HepG2 (cell line): Measurements from ENCODE around the gene C2. TPM values are rescaled to one million over a fixed set of nuclear protein-coding genes. Genes with fewer than 3 reads are reported as not detected.

ENCODE experiments used
- BCL3 ChIP-seq: sonication (generic); formaldehyde crosslinking; IDR thresholded peaks from 2 replicates; pipeline ENCODE4 v1.5.1; 2020; ENCODE audit warnings: mild to moderate bottlenecking, missing genetic modification reagents, moderate library complexity
- CREBL2 ChIP-seq: sonication (generic); formaldehyde crosslinking; IDR thresholded peaks from 2 replicates; pipeline ENCODE4 v1.8.1; 2023; ENCODE audit warnings: missing genetic modification reagents, mild to moderate bottlenecking, borderline replicate concordance
- DZIP1 ChIP-seq: sonication (generic); formaldehyde crosslinking; IDR thresholded peaks from 2 replicates; pipeline ENCODE4 v1.5.0; 2020; ENCODE audit warnings: mild to moderate bottlenecking, missing genetic modification reagents
- ETV6 ChIP-seq: sonication (generic); formaldehyde crosslinking; conservative IDR thresholded peaks from 2 replicates; pipeline ENCODE4 v1.4.0; 2020; ENCODE audit warnings: missing genetic modification reagents
- NR1H2 ChIP-seq: sonication (generic); formaldehyde crosslinking; IDR thresholded peaks from 2 replicates; pipeline ENCODE4 v1.8.1; 2022; ENCODE audit warnings: low read depth, missing genetic modification reagents, borderline replicate concordance
- PCBP2 ChIP-seq: fragments of 200-400 bp; formaldehyde crosslinking; optimal IDR thresholded peaks from 2 replicates; pipeline ENCODE3; 2018; ENCODE audit warnings: low read length, low read depth; ENCODE audit not compliant: poor library complexity, severe bottlenecking
- PRPF4 ChIP-seq: fragments of 200-400 bp; formaldehyde crosslinking; IDR thresholded peaks from 2 replicates; pipeline ENCODE4 v1.6.1; 2016; ENCODE audit warnings: low read length, low read depth; ENCODE audit not compliant: poor library complexity, severe bottlenecking
- RBAK ChIP-seq: sonication (generic); formaldehyde crosslinking; IDR thresholded peaks from 2 replicates; pipeline ENCODE4 v1.5.1; 2020; ENCODE audit warnings: mild to moderate bottlenecking, missing genetic modification reagents
- THAP11 ChIP-seq: IDR thresholded peaks from 2 replicates; pipeline ENCODE4 v1.6.1; 2016; ENCODE audit warnings: missing biosample characterization, missing genetic modification reagents
- ZBTB25 ChIP-seq: IDR thresholded peaks from 2 replicates; pipeline ENCODE4 v1.6.1; 2018; ENCODE audit warnings: missing genetic modification reagents
- ZC3H4 ChIP-seq: sonication (generic); formaldehyde crosslinking; IDR thresholded peaks from 2 replicates; pipeline ENCODE4 v1.4.0; 2020; ENCODE audit warnings: missing genetic modification reagents, borderline replicate concordance
- ZFP90 ChIP-seq: sonication (generic); formaldehyde crosslinking; IDR thresholded peaks from 2 replicates; pipeline ENCODE4 v1.8.0; 2022; ENCODE audit warnings: missing genetic modification reagents, mild to moderate bottlenecking, inconsistent platforms, borderline replicate concordance
- ZNF225 ChIP-seq: sonication (generic); formaldehyde crosslinking; IDR thresholded peaks from 2 replicates; pipeline ENCODE4 v1.4.0; 2020; ENCODE audit warnings: mild to moderate bottlenecking, missing genetic modification reagents
- ZNF296 ChIP-seq: sonication (generic); formaldehyde crosslinking; conservative IDR thresholded peaks from 2 replicates; pipeline ENCODE4 v1.5.0; 2020; ENCODE audit warnings: mild to moderate bottlenecking, missing genetic modification reagents
- ZNF383 ChIP-seq: sonication (generic); formaldehyde crosslinking; IDR thresholded peaks from 2 replicates; pipeline ENCODE4 v1.4.0; 2020; ENCODE audit warnings: missing genetic modification reagents, mild to moderate bottlenecking, borderline replicate concordance
- ZNF607 ChIP-seq: sonication (generic); formaldehyde crosslinking; IDR thresholded peaks from 2 replicates; pipeline ENCODE4 v1.5.1; 2020; ENCODE audit warnings: missing genetic modification reagents, mild to moderate bottlenecking, borderline replicate concordance
- ZNF652 ChIP-seq: IDR thresholded peaks from 2 replicates; pipeline ENCODE4 v1.6.1; 2016; ENCODE audit warnings: low read depth, borderline replicate concordance
- ZNF841 ChIP-seq: sonication (generic); formaldehyde crosslinking; IDR thresholded peaks from 2 replicates; pipeline ENCODE4 v1.8.1; 2023; ENCODE audit warnings: missing genetic modification reagents, borderline replicate concordance
- ZSCAN31 ChIP-seq: sonication (generic); formaldehyde crosslinking; IDR thresholded peaks from 2 replicates; pipeline ENCODE4 v1.5.0; 2020; ENCODE audit warnings: low read depth, mild to moderate bottlenecking, missing genetic modification reagents
- polyA plus RNA-seq, 8 experiments: library from polyadenylated mRNA; depleted of rRNA in 3 of 8; stranded (reverse) in 7 of 8; unstranded in 1 of 8; fragments of >200 nt; fragmentation: Illumina TruSeq in 4 of 8; extraction: Trizol in 4 of 8; gene quantifications; 2 replicates each; pipeline versions ENCODE4 v1.2.1 to v1.2.3, GENCODE V29; 2011 to 2016; ENCODE audit warnings: low read depth in 4 of 8, missing spikeins in 1 of 8, mixed read lengths in 1 of 8; ENCODE audit not compliant: insufficient read depth in 1 of 8
- total RNA-seq, 5 experiments: library from RNA; depleted of rRNA; stranded (reverse); fragments of >200 nt; fragmentation: Illumina TruSeq; extraction: Trizol; gene quantifications; 2 replicates each; pipeline ENCODE4 v1.2.3, GENCODE V29; 2016; ENCODE audit warnings: low read depth in 1 of 5
- TF ChIP-seq, protein P1 (sequence below), 2 experiments: IDR thresholded peaks; 2 replicates each; pipeline ENCODE4 v1.6.1; 2011 to 2012; ENCODE audit warnings: low read length in 2 of 2, borderline replicate concordance in 1 of 2, low read depth in 1 of 2, mild to moderate bottlenecking in 1 of 2, moderate library complexity in 1 of 2

Gene C2
- total and polyA plus RNA-seq, 2 of the 13 experiments (the other 11 are each of a cell fraction or from before 2014, with no cell fraction given), result 165 to 307 TPM

GRCh38 chr6:31971279-31971992 lies 43.9 kb downstream of the C2 start (continued):
- peak; percentile 11; the same call in 1 of the 2 replicates for TF ChIP-seq BCL3 (CRISPR knock-in tag)
- no peak for TF ChIP-seq ZNF225
- TF ChIP-seq ZSCAN31 (CRISPR knock-in tag), result peak; percentile 61; the same call in 1 of the 2 replicates
- TF ChIP-seq NR1H2 (CRISPR knock-in tag), result no peak
- TF ChIP-seq, protein P1, sequence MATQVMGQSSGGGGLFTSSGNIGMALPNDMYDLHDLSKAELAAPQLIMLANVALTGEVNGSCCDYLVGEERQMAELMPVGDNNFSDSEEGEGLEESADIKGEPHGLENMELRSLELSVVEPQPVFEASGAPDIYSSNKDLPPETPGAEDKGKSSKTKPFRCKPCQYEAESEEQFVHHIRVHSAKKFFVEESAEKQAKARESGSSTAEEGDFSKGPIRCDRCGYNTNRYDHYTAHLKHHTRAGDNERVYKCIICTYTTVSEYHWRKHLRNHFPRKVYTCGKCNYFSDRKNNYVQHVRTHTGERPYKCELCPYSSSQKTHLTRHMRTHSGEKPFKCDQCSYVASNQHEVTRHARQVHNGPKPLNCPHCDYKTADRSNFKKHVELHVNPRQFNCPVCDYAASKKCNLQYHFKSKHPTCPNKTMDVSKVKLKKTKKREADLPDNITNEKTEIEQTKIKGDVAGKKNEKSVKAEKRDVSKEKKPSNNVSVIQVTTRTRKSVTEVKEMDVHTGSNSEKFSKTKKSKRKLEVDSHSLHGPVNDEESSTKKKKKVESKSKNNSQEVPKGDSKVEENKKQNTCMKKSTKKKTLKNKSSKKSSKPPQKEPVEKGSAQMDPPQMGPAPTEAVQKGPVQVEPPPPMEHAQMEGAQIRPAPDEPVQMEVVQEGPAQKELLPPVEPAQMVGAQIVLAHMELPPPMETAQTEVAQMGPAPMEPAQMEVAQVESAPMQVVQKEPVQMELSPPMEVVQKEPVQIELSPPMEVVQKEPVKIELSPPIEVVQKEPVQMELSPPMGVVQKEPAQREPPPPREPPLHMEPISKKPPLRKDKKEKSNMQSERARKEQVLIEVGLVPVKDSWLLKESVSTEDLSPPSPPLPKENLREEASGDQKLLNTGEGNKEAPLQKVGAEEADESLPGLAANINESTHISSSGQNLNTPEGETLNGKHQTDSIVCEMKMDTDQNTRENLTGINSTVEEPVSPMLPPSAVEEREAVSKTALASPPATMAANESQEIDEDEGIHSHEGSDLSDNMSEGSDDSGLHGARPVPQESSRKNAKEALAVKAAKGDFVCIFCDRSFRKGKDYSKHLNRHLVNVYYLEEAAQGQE (IDR thresholded peaks at IDR 0.05; ENCODE audit: borderline replicate concordance in 1 of 2, low read depth in 1 of 2, low read length in 2 of 2), result no peak
- no peak for TF ChIP-seq ETV6 (CRISPR knock-in tag)
- peak; percentile 39; the same call in 1 of the 2 replicates for TF ChIP-seq ZFP90 (CRISPR knock-in tag)
- no peak for TF ChIP-seq ZBTB25 (CRISPR knock-in tag)
- no peak for TF ChIP-seq PCBP2
- TF ChIP-seq ZC3H4 (CRISPR knock-in tag), result no peak
- TF ChIP-seq ZNF607 (CRISPR knock-in tag), result no peak
- TF ChIP-seq RBAK (CRISPR knock-in tag), result no peak
- TF ChIP-seq ZNF652 (CRISPR knock-in tag), result no peak
- TF ChIP-seq ZNF383 (CRISPR knock-in tag), result no peak
- TF ChIP-seq PRPF4, result no peak
- TF ChIP-seq THAP11 (CRISPR knock-in tag), result no peak
- peak; percentile 72 for TF ChIP-seq ZNF296 (CRISPR knock-in tag)
- TF ChIP-seq ZNF841 (CRISPR knock-in tag), result no peak
- TF ChIP-seq CREBL2 (CRISPR knock-in tag), result no peak; the same call in 1 of the 2 replicates
- TF ChIP-seq DZIP1 (CRISPR knock-in tag), result 0 out of 2 replicates have a peak, but pooled peaks have one; percentile 67
